ENCODE measurements around the gene SYNGR3. TPM values are rescaled to one million over a fixed set of nuclear protein-coding genes. Genes with fewer than 3 reads are reported as not detected.

The SYNGR3 gene
- polyA plus RNA-seq, 1 donor from 2014 or later: 61.0 TPM

- no peak overlapping the region for H2AFZ ChIP-seq (ENCODE audit: low read depth, low read length)
- no peaks in the 10 kb centered on the region for H3K79me2 ChIP-seq (replicated peaks; ENCODE audit: insufficient read depth, low read length)
Observed at GRCh38 chr16:1984347-1985225, 5.2 kb upstream of the SYNGR3 start.

GRCh38 chr16:1985466-1986150, 4.2 kb upstream of the SYNGR3 start:
- Histone ChIP-seq H3F3A (ENCODE audit: insufficient read depth, low read length, poor library complexity, severe bottlenecking) (no peaks in the 10 kb centered on the region), H3K4me2 (ENCODE audit: low read length) (peak overlapping the region; percentile 97), H3K4me3 (ENCODE audit: low read length) (peak overlapping the region; percentile 99), H3K27me3 (ENCODE audit: insufficient read depth, low read depth, low read length) (peaks cover 16% of the 10 kb centered on the region), H3K79me2 (replicated peaks; ENCODE audit: insufficient read depth, low read length) (no peaks in the 10 kb centered on the region), H4K20me1 (ENCODE audit: insufficient read depth) (no peaks in the 10 kb centered on the region), H3K9me3 (ENCODE audit: low read length) (no peaks in the 10 kb centered on the region), H2AFZ (ENCODE audit: low read depth, low read length) (no peak overlapping the region), H3K9me2 (ENCODE audit: insufficient read depth, low read length) (no peaks in the 10 kb centered on the region), H3K9ac (ENCODE audit: low read length) (peak overlapping the region; percentile 94), H3K27ac (ENCODE audit: low read length) (no peak overlapping the region), H3K36me3 (ENCODE audit: insufficient read depth, low read length) (no peaks in the 10 kb centered on the region)
- TF ChIP-seq, protein P1, sequence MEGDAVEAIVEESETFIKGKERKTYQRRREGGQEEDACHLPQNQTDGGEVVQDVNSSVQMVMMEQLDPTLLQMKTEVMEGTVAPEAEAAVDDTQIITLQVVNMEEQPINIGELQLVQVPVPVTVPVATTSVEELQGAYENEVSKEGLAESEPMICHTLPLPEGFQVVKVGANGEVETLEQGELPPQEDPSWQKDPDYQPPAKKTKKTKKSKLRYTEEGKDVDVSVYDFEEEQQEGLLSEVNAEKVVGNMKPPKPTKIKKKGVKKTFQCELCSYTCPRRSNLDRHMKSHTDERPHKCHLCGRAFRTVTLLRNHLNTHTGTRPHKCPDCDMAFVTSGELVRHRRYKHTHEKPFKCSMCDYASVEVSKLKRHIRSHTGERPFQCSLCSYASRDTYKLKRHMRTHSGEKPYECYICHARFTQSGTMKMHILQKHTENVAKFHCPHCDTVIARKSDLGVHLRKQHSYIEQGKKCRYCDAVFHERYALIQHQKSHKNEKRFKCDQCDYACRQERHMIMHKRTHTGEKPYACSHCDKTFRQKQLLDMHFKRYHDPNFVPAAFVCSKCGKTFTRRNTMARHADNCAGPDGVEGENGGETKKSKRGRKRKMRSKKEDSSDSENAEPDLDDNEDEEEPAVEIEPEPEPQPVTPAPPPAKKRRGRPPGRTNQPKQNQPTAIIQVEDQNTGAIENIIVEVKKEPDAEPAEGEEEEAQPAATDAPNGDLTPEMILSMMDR (IDR thresholded peaks at IDR 0.05; ENCODE audit: poor library complexity, severe bottlenecking): no peak
- TF ChIP-seq POLR2AphosphoS5 (IDR thresholded peaks at IDR 0.05): no peak
- TF ChIP-seq TAF1 (IDR thresholded peaks at IDR 0.05; ENCODE audit: low read depth): no peak
- no peak for TF ChIP-seq EZH2 (IDR thresholded peaks at IDR 0.05; ENCODE audit: borderline replicate concordance, insufficient read depth, low read length, poor library complexity, severe bottlenecking)
- no peak for TF ChIP-seq MXI1 (conservative IDR thresholded peaks at IDR 0.05; ENCODE audit: poor library complexity, severe bottlenecking)
- TF ChIP-seq EP300 (conservative IDR thresholded peaks at IDR 0.05; ENCODE audit: poor library complexity, severe bottlenecking): no peak
- no peak for TF ChIP-seq REST (IDR thresholded peaks at IDR 0.05; ENCODE audit: borderline replicate concordance)
- no peak for TF ChIP-seq RAD21 (conservative IDR thresholded peaks at IDR 0.05)
- TF ChIP-seq SMC3 (conservative IDR thresholded peaks at IDR 0.05; ENCODE audit: poor library complexity): no peak

More at GRCh38 chr16:1984347-1985225, 5.2 kb upstream of the SYNGR3 start:
- no peaks in the 10 kb centered on the region for H3K36me3 ChIP-seq (ENCODE audit: insufficient read depth, low read length)
- H3K4me2 ChIP-seq (ENCODE audit: low read length): peak overlapping the region; percentile 97
- H3K9me2 ChIP-seq (ENCODE audit: insufficient read depth, low read length): no peaks in the 10 kb centered on the region
- no peaks in the 10 kb centered on the region for H4K20me1 ChIP-seq (ENCODE audit: insufficient read depth)
- peak overlapping the region; percentile 94 for H3K9ac ChIP-seq (ENCODE audit: low read length)
- peak overlapping the region; percentile 86 for H3K27ac ChIP-seq (ENCODE audit: low read length)
- no peaks in the 10 kb centered on the region for H3F3A ChIP-seq (ENCODE audit: insufficient read depth, low read length, poor library complexity, severe bottlenecking)
- H3K9me3 ChIP-seq (ENCODE audit: low read length): no peaks in the 10 kb centered on the region
- no peak for TF ChIP-seq EZH2 (IDR thresholded peaks at IDR 0.05; ENCODE audit: borderline replicate concordance, insufficient read depth, low read length, poor library complexity, severe bottlenecking)
- no peak for TF ChIP-seq SMC3 (conservative IDR thresholded peaks at IDR 0.05; ENCODE audit: poor library complexity)
- TF ChIP-seq REST (IDR thresholded peaks at IDR 0.05; ENCODE audit: borderline replicate concordance): no peak
- no peak for TF ChIP-seq EP300 (conservative IDR thresholded peaks at IDR 0.05; ENCODE audit: poor library complexity, severe bottlenecking)
- TF ChIP-seq POLR2AphosphoS5 (IDR thresholded peaks at IDR 0.05): no peak
- TF ChIP-seq MXI1 (conservative IDR thresholded peaks at IDR 0.05; ENCODE audit: poor library complexity, severe bottlenecking): peak; percentile 4
- TF ChIP-seq TAF1 (IDR thresholded peaks at IDR 0.05; ENCODE audit: low read depth): no peak
- peak overlapping the region; percentile 99 for H3K4me3 ChIP-seq (ENCODE audit: low read length)
- H3K27me3 ChIP-seq (ENCODE audit: insufficient read depth, low read depth, low read length): peaks cover 21% of the 10 kb centered on the region
